Measurements from ENCODE around the gene C16orf74.

- TF ChIP-seq CTCF (optimal IDR thresholded peaks at IDR 0.05 in 1 of 3, IDR thresholded peaks at IDR 0.05 in 1 of 3, conservative IDR thresholded peaks at IDR 0.05 in 1 of 3; ENCODE audit: extremely low read depth in 1 of 3, insufficient read depth in 2 of 3, low read length in 3 of 3): no peak
- TF ChIP-seq EZH2 (IDR thresholded peaks at IDR 0.05; ENCODE audit: low read length): no peak
Observed at GRCh38 chr16:85793662-85794298, 42.9 kb upstream of the C16orf74 start.

Data from keratinocyte (primary cell).